Activated T-helper 17 cell treated with anti-CD3 and anti-CD28 coated beads, Interleukin-2, amount 50 U/mL, for 72 hours (primary cell): ENCODE data around the gene FERD3L. TPM values are rescaled to one million over a fixed set of nuclear protein-coding genes. Genes with fewer than 3 reads are reported as not detected.

ENCODE experiments used
- ATAC-seq: fragments of 150-1000 bp; cut with Tn5 transposase; replicated peaks from 2 replicates; pipeline ENCODE4 v1.10.0; 2021; ENCODE audit warnings: mild to moderate bottlenecking, moderate library complexity
- H3K27ac Mint-ChIP-seq: one replicate; pipeline ENCODE4 v1.8.0; 2022; ENCODE audit warnings: mixed read lengths
- H3K27me3 Mint-ChIP-seq: one replicate; pipeline ENCODE4 v1.8.0; 2022; ENCODE audit warnings: mixed read lengths
- H3K36me3 Mint-ChIP-seq: one replicate; pipeline ENCODE4 v1.8.0; 2022; ENCODE audit warnings: low read depth, mild to moderate bottlenecking, mixed read lengths
- H3K4me1 Mint-ChIP-seq: one replicate; pipeline ENCODE4 v1.8.0; 2022; ENCODE audit warnings: mixed read lengths
- H3K4me3 Mint-ChIP-seq: one replicate; pipeline ENCODE4 v1.8.0; 2022; ENCODE audit warnings: mild to moderate bottlenecking, mixed read lengths
- H3K9me3 Mint-ChIP-seq: one replicate; pipeline ENCODE4 v1.8.0; 2022; ENCODE audit warnings: mixed read lengths
- total RNA-seq, 2 donors: library from RNA; stranded (reverse); gene quantifications; one replicate each; pipeline ENCODE4 v1.2.3, GENCODE V29; 2022

The FERD3L gene
- total RNA-seq, 2 donors from 2014 or later: not detected

DNA sequence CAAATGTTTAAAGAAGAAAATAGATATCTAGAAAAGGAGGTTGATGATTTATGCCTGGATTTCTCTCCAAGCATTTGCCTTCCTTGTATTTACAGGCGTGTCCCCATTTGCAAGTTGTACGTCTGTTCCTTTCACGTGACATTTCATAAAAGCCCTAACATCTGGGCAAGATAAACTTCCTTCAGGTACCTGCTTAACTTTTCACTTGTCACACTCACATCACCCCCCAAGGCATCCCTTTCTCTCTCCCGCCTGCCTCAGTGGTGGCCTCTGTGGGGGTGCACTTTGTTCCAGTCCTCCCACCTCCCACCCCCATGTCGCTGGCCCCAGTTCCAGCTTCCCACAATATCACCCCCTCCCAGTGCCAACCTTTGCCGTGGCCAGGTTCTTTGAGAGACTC lies 34.4 kb downstream of the FERD3L start:
- peaks cover 4% of the 10 kb centered on the region for H3K9me3 Mint-ChIP-seq
- no peaks in the 10 kb centered on the region for H3K36me3 Mint-ChIP-seq
- peaks cover 75% of the 10 kb centered on the region for H3K27me3 Mint-ChIP-seq
- no peaks in the 10 kb centered on the region for H3K4me1 Mint-ChIP-seq
- ATAC-seq: no peak
- H3K4me3 Mint-ChIP-seq: no peak overlapping the region
- no peak overlapping the region for H3K27ac Mint-ChIP-seq

DNA sequence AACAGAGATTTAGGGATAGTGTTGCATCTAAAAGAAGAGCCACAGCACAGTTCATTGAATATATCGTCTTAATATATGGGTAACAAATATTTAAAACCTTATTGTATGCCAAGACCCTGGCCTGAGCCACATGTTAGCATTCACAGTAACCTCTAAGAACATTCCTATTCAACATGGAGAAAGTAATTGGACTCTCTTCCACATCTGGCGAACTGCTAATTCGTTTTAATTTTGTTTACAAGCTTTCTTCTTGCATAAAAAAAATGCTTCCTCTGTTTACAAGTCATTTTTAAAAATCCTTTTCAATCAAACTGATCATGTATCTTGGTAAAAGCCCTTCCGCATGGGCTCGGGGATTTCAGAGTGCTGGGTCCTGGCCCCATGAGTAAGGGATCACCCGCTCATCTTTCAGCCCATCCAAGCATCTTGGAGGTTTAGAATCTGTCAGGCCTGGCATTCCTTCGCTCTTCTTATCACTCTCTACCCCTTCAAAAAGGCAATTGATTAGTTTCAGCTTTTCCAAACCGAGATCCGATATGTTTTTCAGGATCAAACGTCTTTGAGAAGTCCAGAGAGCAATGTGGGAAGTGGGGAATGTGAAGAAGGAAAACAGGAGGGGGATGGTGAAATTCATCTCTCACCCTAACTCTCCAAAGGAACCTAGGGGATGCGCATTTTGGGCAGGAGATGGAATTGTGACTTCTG lies 35.0 kb downstream of the FERD3L start:
- Mint-ChIP-seq H3K27me3 (peaks cover 78% of the 10 kb centered on the region), H3K4me3 (no peak overlapping the region), H3K4me1 (no peaks in the 10 kb centered on the region), H3K27ac (no peak overlapping the region), H3K36me3 (no peaks in the 10 kb centered on the region), H3K9me3 (peaks cover 4% of the 10 kb centered on the region)
- ATAC-seq: no peak

DNA sequence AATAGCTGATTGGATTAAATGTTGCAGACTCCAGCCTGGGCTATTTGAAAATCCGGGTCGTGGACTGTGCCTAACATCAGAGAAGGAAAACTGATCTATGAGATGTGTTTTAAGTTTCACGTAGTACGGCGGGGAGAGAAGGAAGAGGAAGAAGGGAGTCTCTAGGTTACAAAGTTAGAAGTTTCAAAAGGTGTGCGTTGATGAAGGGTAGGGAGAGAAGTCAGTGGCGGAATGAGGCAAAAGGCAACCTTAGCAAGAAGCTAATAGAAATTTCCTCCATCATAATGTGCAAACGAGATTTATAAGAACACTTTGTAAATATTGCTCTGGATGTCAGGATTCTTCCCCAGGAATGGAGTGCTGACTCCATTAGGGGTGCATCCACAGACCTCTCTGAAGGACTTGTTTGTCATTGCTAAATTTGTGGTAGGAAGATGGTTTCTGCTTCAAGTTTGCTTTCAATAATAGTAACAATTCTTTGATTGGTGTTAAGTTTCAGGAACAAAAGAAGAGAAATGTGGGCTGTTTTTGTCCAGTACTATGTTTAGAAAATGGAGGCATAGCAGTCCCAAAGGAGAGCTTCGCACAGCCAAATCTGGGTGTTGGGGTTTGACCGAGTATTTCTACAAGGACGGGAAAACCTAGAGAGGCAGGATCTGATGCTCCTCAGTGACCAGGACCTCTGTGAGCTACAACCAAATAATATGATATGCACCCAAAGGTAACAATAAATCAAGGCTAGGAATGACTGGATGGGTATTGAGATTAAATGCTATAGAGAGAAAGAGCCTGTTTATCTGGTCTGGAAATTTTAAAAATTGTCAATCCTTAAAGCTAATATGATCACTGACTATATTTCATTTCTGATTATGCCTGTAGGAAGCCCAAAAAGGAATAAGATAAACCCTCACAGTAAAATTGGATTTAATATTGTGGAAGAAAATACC lies 35.9 kb downstream of the FERD3L start:
- Mint-ChIP-seq H3K27me3 (peaks cover 74% of the 10 kb centered on the region), H3K9me3 (peaks cover 4% of the 10 kb centered on the region), H3K27ac (no peak overlapping the region), H3K4me1 (no peaks in the 10 kb centered on the region), H3K4me3 (no peak overlapping the region), H3K36me3 (no peaks in the 10 kb centered on the region)
- no peak for ATAC-seq

DNA sequence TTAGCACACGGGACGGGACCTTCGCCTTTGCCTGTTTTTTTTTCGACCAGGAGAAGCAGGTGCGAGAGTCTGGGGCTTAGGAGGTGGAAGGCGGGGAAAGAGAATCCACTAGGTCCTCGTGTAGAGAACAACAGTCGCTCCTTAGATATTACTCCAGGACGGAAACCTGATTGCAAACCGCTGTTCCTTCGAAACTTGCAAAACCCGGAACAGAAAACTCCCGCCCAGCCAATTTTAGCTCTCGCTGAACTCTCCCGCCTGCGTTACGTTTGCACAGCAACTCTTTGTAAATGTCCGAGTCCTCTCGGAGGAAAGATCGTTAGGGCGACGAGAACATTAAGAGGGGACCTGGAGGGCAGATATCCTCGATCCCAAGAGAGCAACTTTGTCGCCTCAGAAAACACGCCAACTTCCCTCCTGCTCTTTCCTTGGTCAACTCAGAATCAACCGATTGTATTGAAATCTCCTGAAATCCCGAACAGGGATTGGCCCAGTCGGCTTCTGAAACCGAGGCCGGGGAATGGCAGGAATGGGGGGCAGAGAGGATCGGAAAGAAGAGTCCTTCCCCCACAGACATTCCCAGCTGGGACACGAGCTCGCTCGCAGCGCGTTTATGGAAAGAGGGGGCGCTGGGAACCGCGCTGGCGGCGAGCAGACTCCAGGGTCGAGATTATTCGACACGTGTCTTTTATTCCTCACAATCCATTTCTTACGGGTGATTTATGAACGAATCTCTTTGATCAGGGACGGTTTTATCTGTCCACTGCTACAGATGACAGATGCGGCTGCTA lies 37.7 kb downstream of the FERD3L start:
- peaks cover 10% of the 10 kb centered on the region for H3K9me3 Mint-ChIP-seq
- ATAC-seq: no peak
- H3K4me3 Mint-ChIP-seq: no peak overlapping the region
- no peaks in the 10 kb centered on the region for H3K4me1 Mint-ChIP-seq
- H3K27ac Mint-ChIP-seq: no peak overlapping the region
- peaks cover 67% of the 10 kb centered on the region for H3K27me3 Mint-ChIP-seq
- H3K36me3 Mint-ChIP-seq: no peaks in the 10 kb centered on the region

DNA sequence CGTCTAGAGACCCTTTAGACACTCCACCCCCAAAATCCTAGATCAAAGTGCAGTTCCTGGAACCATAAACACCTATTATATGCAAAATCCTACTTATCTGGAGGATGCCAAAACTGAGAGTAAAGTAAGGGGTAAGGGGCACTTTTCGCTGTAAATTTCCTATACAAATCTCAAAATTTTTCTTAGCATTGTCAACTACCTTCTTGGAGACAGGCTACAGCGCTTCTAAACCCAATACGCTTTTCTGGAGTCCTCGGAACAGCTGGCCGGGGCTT lies 38.2 kb downstream of the FERD3L start:
- Mint-ChIP-seq H3K9me3 (peaks cover 10% of the 10 kb centered on the region), H3K4me3 (no peak overlapping the region), H3K27ac (no peak overlapping the region), H3K36me3 (no peaks in the 10 kb centered on the region), H3K27me3 (peaks cover 64% of the 10 kb centered on the region), H3K4me1 (no peaks in the 10 kb centered on the region)
- ATAC-seq: no peak

DNA sequence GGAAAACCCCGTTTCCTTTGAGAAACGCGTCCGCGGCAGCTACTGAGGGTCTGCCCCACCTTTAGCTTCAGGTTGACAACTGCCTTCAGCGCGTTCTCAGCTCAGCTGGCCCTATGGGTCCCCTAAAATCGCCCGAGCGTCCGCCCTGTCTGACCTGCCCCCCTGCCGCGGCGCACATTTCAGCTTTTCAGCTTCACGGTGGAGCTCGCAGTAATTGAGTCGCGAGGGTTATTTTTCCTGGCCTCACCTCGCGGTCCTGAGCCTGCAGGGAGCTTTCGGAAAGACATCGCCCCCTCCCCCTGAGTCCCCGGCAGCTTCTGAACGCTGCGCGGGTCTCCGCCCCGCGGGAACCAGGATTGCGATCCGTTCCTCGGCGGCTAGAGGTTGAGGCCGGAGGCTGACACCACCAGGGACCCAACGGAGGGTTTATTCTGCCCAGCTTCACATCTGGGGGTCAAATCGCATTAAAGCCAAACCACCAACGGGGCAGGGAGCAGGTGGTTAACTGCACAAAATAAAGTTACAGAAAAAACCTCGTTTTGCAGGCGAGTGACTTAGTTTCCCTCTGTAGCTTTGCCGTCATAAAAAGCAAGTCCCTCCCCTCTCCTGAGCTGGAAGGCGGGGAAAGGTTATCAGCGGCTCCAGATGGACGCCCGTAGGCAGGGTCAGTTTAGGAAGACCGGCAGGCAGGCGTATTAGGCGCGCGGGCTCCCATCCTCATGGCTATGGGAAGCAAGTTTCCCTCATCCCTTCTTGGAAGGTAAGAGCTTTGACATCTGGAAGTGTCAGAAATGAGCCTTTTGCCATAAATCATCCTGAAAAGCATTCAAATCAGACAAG lies 38.8 kb downstream of the FERD3L start:
- peaks cover 10% of the 10 kb centered on the region for H3K9me3 Mint-ChIP-seq
- no peaks in the 10 kb centered on the region for H3K4me1 Mint-ChIP-seq
- H3K27ac Mint-ChIP-seq: no peak overlapping the region
- no peaks in the 10 kb centered on the region for H3K36me3 Mint-ChIP-seq
- H3K27me3 Mint-ChIP-seq: peaks cover 59% of the 10 kb centered on the region
- ATAC-seq: no peak
- no peak overlapping the region for H3K4me3 Mint-ChIP-seq

DNA sequence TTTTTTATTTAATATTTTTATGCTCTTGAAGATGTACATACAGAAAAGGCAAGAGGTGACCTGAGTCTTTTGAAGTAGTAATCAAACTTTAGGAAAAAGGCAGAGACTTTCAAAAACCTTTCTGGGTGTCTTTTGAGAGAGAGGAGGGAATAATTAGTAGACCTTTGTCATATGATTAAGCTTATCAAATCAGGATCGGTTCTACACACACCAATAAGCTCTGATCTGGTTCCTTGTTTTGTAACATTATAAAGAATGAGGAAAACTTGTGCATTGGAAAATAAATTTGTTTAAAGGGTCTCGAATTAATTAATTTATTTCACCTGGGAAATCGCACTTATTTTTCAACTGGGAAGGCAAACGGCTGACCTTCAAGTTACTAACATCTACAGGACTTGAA lies 39.7 kb downstream of the FERD3L start:
- peaks cover 10% of the 10 kb centered on the region for H3K9me3 Mint-ChIP-seq
- peaks cover 50% of the 10 kb centered on the region for H3K27me3 Mint-ChIP-seq
- ATAC-seq: no peak
- no peaks in the 10 kb centered on the region for H3K4me1 Mint-ChIP-seq
- no peak overlapping the region for H3K27ac Mint-ChIP-seq
- no peaks in the 10 kb centered on the region for H3K36me3 Mint-ChIP-seq
- H3K4me3 Mint-ChIP-seq: no peak overlapping the region

DNA sequence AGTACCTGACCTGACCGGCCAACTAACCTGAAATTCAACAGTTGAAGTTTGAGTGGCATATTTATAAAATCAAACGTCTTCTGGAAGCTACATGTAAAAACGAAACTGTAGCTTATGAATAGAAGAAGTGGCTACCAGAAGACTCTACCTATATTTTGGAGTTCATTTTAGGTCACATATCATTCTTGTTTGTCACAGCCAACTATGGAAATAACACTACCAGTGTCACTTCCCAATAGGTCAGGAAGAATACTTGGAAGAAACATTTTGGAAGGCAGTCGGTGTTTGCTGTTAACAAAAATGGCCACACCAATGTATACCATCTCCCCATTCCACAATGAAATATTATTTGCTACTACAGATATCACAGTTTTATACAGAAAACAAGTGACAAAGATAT lies 40.4 kb downstream of the FERD3L start:
- Mint-ChIP-seq H3K4me3 (no peak overlapping the region), H3K27me3 (peaks cover 44% of the 10 kb centered on the region), H3K9me3 (peaks cover 6% of the 10 kb centered on the region), H3K27ac (no peak overlapping the region), H3K4me1 (no peaks in the 10 kb centered on the region), H3K36me3 (no peaks in the 10 kb centered on the region)
- no peak for ATAC-seq

DNA sequence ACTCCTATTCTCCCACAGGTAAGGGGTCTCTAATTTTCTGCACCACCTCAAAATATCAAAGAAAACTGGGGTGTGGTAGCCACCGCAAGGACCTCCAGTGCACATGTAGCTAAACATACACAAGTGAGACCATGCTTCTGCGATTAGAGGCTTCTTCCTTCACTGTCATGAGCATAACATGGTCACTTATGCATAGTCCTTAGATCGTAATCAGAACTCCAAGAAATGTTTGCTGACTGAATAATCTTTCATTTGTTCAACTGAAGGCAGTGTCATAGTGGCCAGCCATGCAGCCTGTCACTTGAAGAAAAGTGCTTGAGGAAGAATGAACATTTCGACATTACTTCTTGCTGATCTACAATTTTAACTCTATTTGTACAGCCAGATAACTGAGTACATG lies 42.3 kb downstream of the FERD3L start:
- no peaks in the 10 kb centered on the region for H3K4me1 Mint-ChIP-seq

DNA sequence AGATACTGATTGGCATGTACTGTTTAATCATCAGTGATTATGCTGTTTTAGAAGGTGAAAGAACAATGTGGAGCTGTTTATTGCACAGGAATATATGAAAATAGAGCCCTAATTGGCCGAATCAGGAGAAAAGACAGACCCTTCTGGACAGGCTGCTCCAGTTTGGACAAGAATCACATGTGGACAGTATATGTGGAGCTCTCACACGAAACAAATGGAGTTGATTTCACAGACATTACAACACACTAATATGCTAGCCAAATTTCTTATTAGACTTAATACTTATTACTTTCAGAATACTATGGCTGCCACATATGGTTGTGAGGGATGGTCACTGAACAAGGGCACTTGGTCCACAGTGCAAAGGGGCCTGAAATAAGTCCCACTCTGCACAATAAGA lies 43.3 kb downstream of the FERD3L start:
- Mint-ChIP-seq H3K9me3 (peaks cover 9% of the 10 kb centered on the region), H3K4me3 (no peak overlapping the region)
- no peak for ATAC-seq

More for the DNA sequence above, 42.3 kb downstream of the FERD3L start:
- Mint-ChIP-seq H3K9me3 (peaks cover 9% of the 10 kb centered on the region), H3K4me3 (no peak overlapping the region), H3K27ac (no peak overlapping the region), H3K27me3 (peaks cover 25% of the 10 kb centered on the region), H3K36me3 (no peaks in the 10 kb centered on the region)
- ATAC-seq: no peak

DNA sequence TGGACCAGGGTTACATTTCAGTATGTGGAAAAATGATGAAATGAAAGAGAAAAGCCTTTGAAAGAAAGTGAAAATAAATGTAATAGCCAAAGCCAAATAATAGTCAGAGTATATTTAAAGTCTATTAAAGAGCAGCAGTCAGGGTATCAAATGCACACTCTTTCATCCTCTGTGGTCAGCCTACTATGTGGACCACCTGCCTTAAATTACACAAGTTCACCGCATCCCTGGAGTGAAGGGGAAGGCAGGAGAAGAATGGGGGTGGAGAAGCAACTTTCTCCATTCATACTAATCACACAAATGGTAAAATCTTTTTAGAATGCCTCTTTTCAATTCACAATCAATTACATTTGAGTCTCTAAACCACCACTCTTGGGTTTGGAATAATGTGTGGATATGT lies 43.7 kb downstream of the FERD3L start:
- H3K27ac Mint-ChIP-seq: no peak overlapping the region

More for the DNA sequence above, 43.3 kb downstream of the FERD3L start:
- no peaks in the 10 kb centered on the region for H3K36me3 Mint-ChIP-seq
- peaks cover 15% of the 10 kb centered on the region for H3K27me3 Mint-ChIP-seq
- no peaks in the 10 kb centered on the region for H3K4me1 Mint-ChIP-seq
- no peak overlapping the region for H3K27ac Mint-ChIP-seq

DNA sequence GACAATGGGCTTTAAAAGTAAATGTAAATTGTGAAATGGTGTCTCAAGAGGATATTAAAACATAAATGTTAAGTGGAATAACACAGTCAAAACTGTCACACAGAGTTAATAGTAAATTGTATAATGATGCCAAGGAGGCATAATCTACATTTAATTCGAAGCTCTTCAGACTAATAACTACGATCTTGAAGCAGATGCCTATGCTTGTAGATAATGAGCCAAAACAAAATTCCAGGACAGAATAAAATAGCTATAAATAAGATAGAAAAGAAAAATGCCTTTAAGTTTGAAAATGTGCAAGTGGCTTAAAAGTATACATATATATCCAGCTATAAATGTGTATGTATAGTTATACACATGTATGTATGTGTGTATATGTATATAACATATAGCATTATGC lies 45.3 kb downstream of the FERD3L start:
- H3K36me3 Mint-ChIP-seq: no peaks in the 10 kb centered on the region
- H3K27ac Mint-ChIP-seq: no peak overlapping the region
- peaks cover 9% of the 10 kb centered on the region for H3K9me3 Mint-ChIP-seq
- ATAC-seq: no peak
- H3K27me3 Mint-ChIP-seq: peaks cover 6% of the 10 kb centered on the region
- H3K4me3 Mint-ChIP-seq: no peak overlapping the region
- no peaks in the 10 kb centered on the region for H3K4me1 Mint-ChIP-seq

More for the DNA sequence above, 43.7 kb downstream of the FERD3L start:
- no peak overlapping the region for H3K4me3 Mint-ChIP-seq
- ATAC-seq: no peak
- no peaks in the 10 kb centered on the region for H3K36me3 Mint-ChIP-seq
- peaks cover 9% of the 10 kb centered on the region for H3K9me3 Mint-ChIP-seq
- no peaks in the 10 kb centered on the region for H3K4me1 Mint-ChIP-seq
- H3K27me3 Mint-ChIP-seq: peaks cover 13% of the 10 kb centered on the region

DNA sequence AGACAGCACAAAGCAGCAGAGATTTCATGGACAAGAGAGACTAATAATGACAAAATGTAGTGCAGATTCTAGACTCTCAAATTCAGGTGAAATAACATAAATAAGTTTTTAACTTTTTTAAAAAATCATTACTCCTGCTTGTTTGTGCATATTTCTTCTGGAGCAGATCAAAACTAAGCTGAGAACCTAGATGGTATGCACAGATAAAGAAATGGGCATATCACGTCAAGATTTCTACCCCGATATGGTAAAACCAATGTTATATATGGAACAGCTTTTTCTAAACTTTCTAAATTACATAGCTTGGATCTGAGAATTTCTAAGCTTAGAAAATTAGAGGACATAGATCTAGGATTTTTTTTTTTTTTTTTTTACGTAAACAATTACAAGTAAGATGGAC lies 46.0 kb downstream of the FERD3L start:
- H3K4me3 Mint-ChIP-seq: no peak overlapping the region
- peaks cover 6% of the 10 kb centered on the region for H3K27me3 Mint-ChIP-seq
- no peak for ATAC-seq
- no peak overlapping the region for H3K27ac Mint-ChIP-seq
- H3K36me3 Mint-ChIP-seq: no peaks in the 10 kb centered on the region
- peaks cover 9% of the 10 kb centered on the region for H3K9me3 Mint-ChIP-seq
- no peaks in the 10 kb centered on the region for H3K4me1 Mint-ChIP-seq

DNA sequence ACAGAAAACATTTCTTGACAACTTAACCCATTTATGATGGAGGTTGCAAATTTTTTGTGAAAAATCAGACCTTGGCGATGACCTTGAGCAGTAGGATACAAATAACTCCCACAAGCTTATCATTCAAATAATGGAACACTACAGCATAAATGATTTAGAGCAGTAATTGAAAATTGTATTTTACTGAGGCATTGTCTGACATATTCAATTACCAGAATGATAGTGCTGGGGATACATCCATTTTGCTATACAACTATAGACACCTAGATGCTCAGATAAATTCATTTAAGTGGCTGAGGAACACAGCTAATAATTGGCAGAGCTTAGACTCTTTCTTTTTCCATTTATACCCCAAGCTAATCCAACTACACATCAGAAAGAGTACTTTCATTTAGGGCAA lies 46.7 kb downstream of the FERD3L start:
- H3K4me1 Mint-ChIP-seq: no peaks in the 10 kb centered on the region
- H3K27ac Mint-ChIP-seq: no peak overlapping the region
- peaks cover 6% of the 10 kb centered on the region for H3K27me3 Mint-ChIP-seq
- ATAC-seq: no peak
- H3K4me3 Mint-ChIP-seq: no peak overlapping the region
- peaks cover 9% of the 10 kb centered on the region for H3K9me3 Mint-ChIP-seq
- H3K36me3 Mint-ChIP-seq: no peaks in the 10 kb centered on the region
